CD4-positive, CD25-positive, alpha-beta regulatory T cell (primary cell): ENCODE results near the gene CAND2. TPM values are rescaled to one million over a fixed set of nuclear protein-coding genes. Genes with fewer than 3 reads are reported as not detected.
A peak's percentile ranks its signal among the peaks of the same experiment; 100 is the strongest.

ENCODE experiments used
- ATAC-seq, 2 donors: fragments of 150-1000 bp; cut with Tn5 transposase; one replicate each; pipeline ENCODE4 v1.10.0; 2021; ENCODE audit warnings: low read depth in 2 of 2, moderate number of reproducible peaks in 2 of 2, moderate library complexity in 1 of 2
- DNase-seq, 3 donors: peaks; one replicate each; pipeline versions ENCODE4 v3.0.0 to v3.0.0-alpha.2; 2012 to 2022; ENCODE audit warnings: mixed read lengths in 1 of 3
- H3K27ac ChIP-seq: one replicate; pipeline ENCODE4 v1.7.0; 2013; ENCODE audit warnings: mild to moderate bottlenecking, low read length; ENCODE audit not compliant: insufficient read depth, poor library complexity, severe bottlenecking
- H3K27me3 ChIP-seq: one replicate; pipeline ENCODE4 v1.7.0; 2013; ENCODE audit warnings: low read length; ENCODE audit not compliant: control insufficient read depth, insufficient read depth
- H3K36me3 ChIP-seq: one replicate; pipeline ENCODE4 v1.7.0; 2013; ENCODE audit warnings: mild to moderate bottlenecking, low read length, moderate library complexity; ENCODE audit not compliant: control insufficient read depth, insufficient read depth
- H3K4me1 ChIP-seq: 2 replicates; pipeline ENCODE4 v1.7.0; 2013; ENCODE audit warnings: mild to moderate bottlenecking, low read length; ENCODE audit not compliant: insufficient read depth, control insufficient read depth, poor library complexity, severe bottlenecking
- H3K4me3 ChIP-seq: one replicate; pipeline ENCODE4 v1.7.0; 2013; ENCODE audit warnings: low read depth, mild to moderate bottlenecking, low read length, moderate library complexity
- H3K9me3 ChIP-seq, 2 experiments: 1 replicate in 1 of 2; 2 replicates in 1 of 2; pipeline ENCODE4 v1.7.0; 2013; ENCODE audit warnings: low read length in 2 of 2, mild to moderate bottlenecking in 1 of 2, moderate library complexity in 1 of 2; ENCODE audit not compliant: control insufficient read depth in 2 of 2
- H3K27ac Mint-ChIP-seq, 3 donors: one replicate each; pipeline ENCODE4 v1.8.0; 2020 to 2022; ENCODE audit warnings: mild to moderate bottlenecking in 3 of 3, mixed read lengths in 3 of 3, moderate library complexity in 2 of 3
- H3K27me3 Mint-ChIP-seq: one replicate; pipeline ENCODE4 v1.8.0; 2022; ENCODE audit warnings: mild to moderate bottlenecking, mixed read lengths
- H3K36me3 Mint-ChIP-seq: one replicate; pipeline ENCODE4 v1.8.0; 2020; ENCODE audit warnings: mixed read lengths
- H3K4me1 Mint-ChIP-seq, 4 donors: one replicate each; pipeline ENCODE4 v1.8.0; 2020 to 2022; ENCODE audit warnings: mixed read lengths in 4 of 4, mild to moderate bottlenecking in 1 of 4
- H3K4me3 Mint-ChIP-seq, 4 donors: one replicate each; pipeline ENCODE4 v1.8.0; 2020 to 2022; ENCODE audit warnings: mild to moderate bottlenecking in 4 of 4, mixed read lengths in 4 of 4, moderate library complexity in 3 of 4
- H3K9me3 Mint-ChIP-seq, 7 donors: one replicate each; pipeline ENCODE4 v1.8.0; 2020 to 2022; ENCODE audit warnings: mixed read lengths in 7 of 7, mild to moderate bottlenecking in 3 of 7, moderate library complexity in 2 of 7
- polyA plus RNA-seq, 4 donors: library from polyadenylated mRNA; unstranded; fragments of 300-500 nt; fragmentation: Illumina TruSeq; gene quantifications; one replicate each; pipeline ENCODE4 v1.2.3, GENCODE V29; 2021
- total RNA-seq: library from RNA; stranded (reverse); gene quantifications from one replicate; pipeline ENCODE4 v1.2.3, GENCODE V29; 2022

Gene CAND2
- total and polyA plus RNA-seq, 5 donors from 2014 or later: 0.63 to 0.98 (median 0.76) TPM

GRCh38 chr3:12816521-12817342, 20.3 kb downstream of the CAND2 start:
- ATAC-seq: no peak
- Histone ChIP-seq H3K9me3 (no peaks in the 10 kb centered on the region), H3K4me1 (no peaks in the 10 kb centered on the region), H3K36me3 (no peaks in the 10 kb centered on the region), H3K27ac (no peak overlapping the region), H3K4me3 (no peak overlapping the region), H3K27me3 (no peaks in the 10 kb centered on the region)
- Mint-ChIP-seq H3K9me3 (peaks cover 0 to 1% (median 0%) of the 10 kb centered on the region in 7 donors), H3K36me3 (no peaks in the 10 kb centered on the region), H3K27ac (no peak overlapping the region), H3K27me3 (no peaks in the 10 kb centered on the region), H3K4me1 (peaks cover 0 to 2% (median 0%) of the 10 kb centered on the region in 4 donors), H3K4me3 (peak overlapping the region in 1 of 4 donors; percentile 65)
- no peak for DNase-seq

- H3K36me3 ChIP-seq: no peaks in the 10 kb centered on the region
- Mint-ChIP-seq H3K4me1 (peaks cover 0 to 3% (median 1%) of the 10 kb centered on the region in 4 donors), H3K9me3 (peaks cover 0 to 1% (median 0%) of the 10 kb centered on the region in 7 donors), H3K27ac (no peak overlapping the region), H3K27me3 (no peaks in the 10 kb centered on the region), H3K4me3 (no peak overlapping the region), H3K36me3 (no peaks in the 10 kb centered on the region)
- H3K9me3 ChIP-seq: no peaks in the 10 kb centered on the region
- no peaks in the 10 kb centered on the region for H3K4me1 ChIP-seq
- ATAC-seq: no peak
- no peaks in the 10 kb centered on the region for H3K27me3 ChIP-seq
- no peak overlapping the region for H3K4me3 ChIP-seq
- H3K27ac ChIP-seq: no peak overlapping the region
- no peak for DNase-seq
These were observed 20.8 kb downstream of the CAND2 start for GRCh38 chr3:12817343-12817710.

- DNase-seq: no peak
- no peak for ATAC-seq
- no peaks in the 10 kb centered on the region for H3K4me1 ChIP-seq
These were observed 21.8 kb downstream of the CAND2 start for GRCh38 chr3:12818273-12818672.

GRCh38 chr3:12818773-12819172, 22.3 kb downstream of the CAND2 start:
- no peak overlapping the region for H3K27ac ChIP-seq
- H3K36me3 Mint-ChIP-seq: no peaks in the 10 kb centered on the region
- H3K36me3 ChIP-seq: no peaks in the 10 kb centered on the region
- peaks cover 0 to 3% (median 0%) of the 10 kb centered on the region in 4 donors for H3K4me1 Mint-ChIP-seq
- H3K4me3 ChIP-seq: no peak overlapping the region
- H3K4me3 Mint-ChIP-seq: no peak overlapping the region
- no peaks in the 10 kb centered on the region for H3K9me3 ChIP-seq
- H3K9me3 Mint-ChIP-seq: peaks cover 0 to 1% (median 0%) of the 10 kb centered on the region in 7 donors
- H3K27ac Mint-ChIP-seq: peak overlapping the region in 1 of 3 donors; percentile 3
- H3K27me3 ChIP-seq: no peaks in the 10 kb centered on the region
- no peak for ATAC-seq
- H3K4me1 ChIP-seq: no peaks in the 10 kb centered on the region
- no peak for DNase-seq
- H3K27me3 Mint-ChIP-seq: peaks cover 5% of the 10 kb centered on the region

More at GRCh38 chr3:12818273-12818672, 21.8 kb downstream of the CAND2 start:
- no peak overlapping the region for H3K4me3 ChIP-seq
- H3K27me3 ChIP-seq: no peaks in the 10 kb centered on the region
- Mint-ChIP-seq H3K4me3 (no peak overlapping the region), H3K36me3 (no peaks in the 10 kb centered on the region), H3K9me3 (peaks cover 0 to 1% (median 0%) of the 10 kb centered on the region in 7 donors), H3K27me3 (peaks cover 5% of the 10 kb centered on the region), H3K4me1 (peaks cover 0 to 3% (median 1%) of the 10 kb centered on the region in 4 donors), H3K27ac (no peak overlapping the region)
- no peak overlapping the region for H3K27ac ChIP-seq
- no peaks in the 10 kb centered on the region for H3K36me3 ChIP-seq
- H3K9me3 ChIP-seq: no peaks in the 10 kb centered on the region

- Histone ChIP-seq H3K4me1 (no peaks in the 10 kb centered on the region), H3K27me3 (no peaks in the 10 kb centered on the region), H3K27ac (no peak overlapping the region), H3K4me3 (no peak overlapping the region), H3K36me3 (no peaks in the 10 kb centered on the region), H3K9me3 (no peaks in the 10 kb centered on the region)
- peak in 1 of 3 donors; percentile 29 for DNase-seq
- peaks cover 5% of the 10 kb centered on the region for H3K27me3 Mint-ChIP-seq
- H3K27ac Mint-ChIP-seq: no peak overlapping the region
- no peaks in the 10 kb centered on the region for H3K9me3 Mint-ChIP-seq
- no peak for ATAC-seq
- H3K4me3 Mint-ChIP-seq: no peak overlapping the region
- peaks cover 0 to 3% (median 0%) of the 10 kb centered on the region in 4 donors for H3K4me1 Mint-ChIP-seq
- no peaks in the 10 kb centered on the region for H3K36me3 Mint-ChIP-seq
These were observed 26.4 kb downstream of the CAND2 start for GRCh38 chr3:12822725-12823373.

GRCh38 chr3:12824299-12824698, 27.8 kb downstream of the CAND2 start:
- peaks cover 0 to 3% (median 0%) of the 10 kb centered on the region in 4 donors for H3K4me1 Mint-ChIP-seq
- H3K27ac Mint-ChIP-seq: no peak overlapping the region
- Histone ChIP-seq H3K4me3 (no peak overlapping the region), H3K27me3 (no peaks in the 10 kb centered on the region), H3K4me1 (no peaks in the 10 kb centered on the region), H3K27ac (no peak overlapping the region), H3K36me3 (no peaks in the 10 kb centered on the region), H3K9me3 (no peaks in the 10 kb centered on the region)
- ATAC-seq: no peak
- H3K27me3 Mint-ChIP-seq: peaks cover 5% of the 10 kb centered on the region
- H3K4me3 Mint-ChIP-seq: no peak overlapping the region
- DNase-seq: no peak
- H3K9me3 Mint-ChIP-seq: no peaks in the 10 kb centered on the region
- H3K36me3 Mint-ChIP-seq: no peaks in the 10 kb centered on the region

GRCh38 chr3:12825156-12825555, 28.7 kb downstream of the CAND2 start:
- no peaks in the 10 kb centered on the region for H3K36me3 Mint-ChIP-seq
- ATAC-seq (no peak), DNase-seq (no peak)

More at GRCh38 chr3:12825156-12825555, 28.7 kb downstream of the CAND2 start:
- peaks cover 5% of the 10 kb centered on the region for H3K27me3 Mint-ChIP-seq
- peaks cover 0 to 3% (median 0%) of the 10 kb centered on the region in 4 donors for H3K4me1 Mint-ChIP-seq
- H3K4me3 Mint-ChIP-seq: no peak overlapping the region
- H3K36me3 ChIP-seq: no peaks in the 10 kb centered on the region
- H3K27ac ChIP-seq: no peak overlapping the region
- no peak overlapping the region for H3K4me3 ChIP-seq
- no peaks in the 10 kb centered on the region for H3K4me1 ChIP-seq
- no peaks in the 10 kb centered on the region for H3K27me3 ChIP-seq
- H3K9me3 ChIP-seq: no peaks in the 10 kb centered on the region
- no peak overlapping the region for H3K27ac Mint-ChIP-seq
- no peaks in the 10 kb centered on the region for H3K9me3 Mint-ChIP-seq
